BLaER1 treated with 17β-estradiol and CSF1 and Interleukin-3, amounts not matched to agents 10 nM and 100 nM (cell line): ENCODE results near the gene SERPINA4.

Source experiments
- H3K27ac ChIP-seq, 11 experiments: shearing (Covaris generic); formaldehyde crosslinking; 2 replicates each; pipeline ENCODE4 v1.8.1; 2022
- H3K27me3 ChIP-seq, 11 experiments: shearing (Covaris generic); formaldehyde crosslinking; 2 replicates each; pipeline ENCODE4 v1.8.1; 2022
- H3K36me3 ChIP-seq, 11 experiments: shearing (Covaris generic); formaldehyde crosslinking; 2 replicates each; pipeline ENCODE4 v1.8.1; 2022
- H3K4me1 ChIP-seq, 10 experiments: shearing (Covaris generic); formaldehyde crosslinking; 2 replicates each; pipeline ENCODE4 v1.8.1; 2022
- H3K4me2 ChIP-seq, 11 experiments: shearing (Covaris generic); formaldehyde crosslinking; 2 replicates each; pipeline ENCODE4 v1.8.1; 2022
- H3K4me3 ChIP-seq, 10 experiments: shearing (Covaris generic); formaldehyde crosslinking; 2 replicates each; pipeline ENCODE4 v1.8.1; 2022
- H3K9ac ChIP-seq, 11 experiments: shearing (Covaris generic); formaldehyde crosslinking; 2 replicates each; pipeline ENCODE4 v1.8.1; 2022
- H3K9me3 ChIP-seq, 11 experiments: shearing (Covaris generic); formaldehyde crosslinking; replicated peaks in 1 of 11; 2 replicates each; pipeline ENCODE4 v1.8.1; 2022
- H4K20me1 ChIP-seq, 11 experiments: shearing (Covaris generic); formaldehyde crosslinking; 2 replicates each; pipeline ENCODE4 v1.8.1; 2022
- Cebpa-rat ChIP-seq, 11 experiments: shearing (Covaris generic); IDR thresholded peaks; 2 replicates each; pipeline ENCODE4 v1.8.1; 2022

The SERPINA4 gene

GRCh38 chr14:94548131-94548998 lies 12.9 kb upstream of the SERPINA4 start:
- Histone ChIP-seq H3K9ac (no peak overlapping the region), H3K9me3 (peaks cover under 1 to 28% (median 10%) of the 10 kb centered on the region in 11 experiments; a peak in 16 of 22 replicates), H3K4me2 (no peak overlapping the region), H4K20me1 (no peaks in the 10 kb centered on the region), H3K36me3 (no peaks in the 10 kb centered on the region), H3K27me3 (no peaks in the 10 kb centered on the region), H3K27ac (no peak overlapping the region), H3K4me1 (no peaks in the 10 kb centered on the region), H3K4me3 (no peak overlapping the region)
- no peak for TF ChIP-seq Cebpa-rat (IDR thresholded peaks at IDR 0.05)

- Histone ChIP-seq H3K4me1 (no peaks in the 10 kb centered on the region), H3K27ac (no peak overlapping the region), H3K36me3 (no peaks in the 10 kb centered on the region), H3K4me3 (no peak overlapping the region), H4K20me1 (no peaks in the 10 kb centered on the region), H3K9ac (no peak overlapping the region), H3K9me3 (peaks cover 8 to 34% (median 18%) of the 10 kb centered on the region in 11 experiments; a peak in 21 of 22 replicates), H3K4me2 (no peak overlapping the region), H3K27me3 (no peaks in the 10 kb centered on the region)
- no peak for TF ChIP-seq Cebpa-rat (IDR thresholded peaks at IDR 0.05)
These were observed 11.9 kb upstream of the SERPINA4 start for GRCh38 chr14:94548999-94549985.

GRCh38 chr14:94550041-94550440 lies 11.2 kb upstream of the SERPINA4 start:
- Histone ChIP-seq H3K4me3 (no peak overlapping the region), H3K9me3 (peaks cover 16 to 41% (median 25%) of the 10 kb centered on the region in 11 experiments; a peak in 21 of 22 replicates), H3K27ac (no peak overlapping the region), H3K4me2 (no peak overlapping the region), H3K4me1 (no peaks in the 10 kb centered on the region), H4K20me1 (no peaks in the 10 kb centered on the region), H3K9ac (no peak overlapping the region), H3K36me3 (no peaks in the 10 kb centered on the region), H3K27me3 (no peaks in the 10 kb centered on the region)
- no peak for TF ChIP-seq Cebpa-rat (IDR thresholded peaks at IDR 0.05)

DNA sequence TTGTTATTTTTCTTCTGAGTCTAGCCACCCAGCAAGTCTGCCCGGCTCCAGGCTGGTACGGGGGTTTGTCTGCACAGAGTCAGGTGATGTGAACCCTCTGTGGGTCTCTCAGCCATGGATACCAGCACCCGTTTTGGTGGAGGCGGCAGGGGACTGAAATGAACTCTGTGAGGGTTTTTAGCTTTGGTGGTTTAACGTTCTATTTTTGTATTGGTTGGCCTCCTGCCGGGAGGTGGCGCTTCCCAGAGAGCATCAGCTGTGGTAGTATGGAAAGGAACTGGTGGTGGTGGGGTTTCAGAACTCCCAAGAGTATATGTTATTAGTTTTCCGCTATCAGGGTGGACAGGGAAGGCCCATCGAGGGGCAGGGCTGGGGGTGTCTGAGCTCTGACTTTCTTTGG lies 5.3 kb upstream of the SERPINA4 start:
- Histone ChIP-seq H3K4me3 (no peak overlapping the region), H3K9ac (no peak overlapping the region), H3K27me3 (no peaks in the 10 kb centered on the region), H4K20me1 (no peaks in the 10 kb centered on the region), H3K9me3 (peaks cover 21 to 41% (median 36%) of the 10 kb centered on the region in 11 experiments; a peak in 20 of 22 replicates), H3K4me2 (no peak overlapping the region), H3K36me3 (no peaks in the 10 kb centered on the region), H3K27ac (no peak overlapping the region), H3K4me1 (no peaks in the 10 kb centered on the region)
- TF ChIP-seq Cebpa-rat (IDR thresholded peaks at IDR 0.05): no peak

- H3K4me1 ChIP-seq: peaks cover 0 to 4% (median 0%) of the 10 kb centered on the region in 10 experiments; a peak in 3 of 20 replicates
- H3K9ac ChIP-seq: no peak overlapping the region
- no peaks in the 10 kb centered on the region for H3K27me3 ChIP-seq
- H3K27ac ChIP-seq: no peak overlapping the region
- H3K4me3 ChIP-seq: no peak overlapping the region
- no peak overlapping the region for H3K4me2 ChIP-seq
- H3K9me3 ChIP-seq: peaks cover 21 to 41% (median 36%) of the 10 kb centered on the region in 11 experiments; a peak in 20 of 22 replicates
- no peak for TF ChIP-seq Cebpa-rat (IDR thresholded peaks at IDR 0.05)
- no peaks in the 10 kb centered on the region for H3K36me3 ChIP-seq
- H4K20me1 ChIP-seq: no peaks in the 10 kb centered on the region
These were observed 3.9 kb upstream of the SERPINA4 start for GRCh38 chr14:94557327-94557726.

GRCh38 chr14:94558842-94559241 lies 2.4 kb upstream of the SERPINA4 start:
- no peak overlapping the region for H3K4me3 ChIP-seq

GRCh38 chr14:94559638-94560290 lies 1.5 kb upstream of the SERPINA4 start:
- Histone ChIP-seq H3K36me3 (no peaks in the 10 kb centered on the region), H4K20me1 (no peaks in the 10 kb centered on the region), H3K9me3 (peaks cover 9 to 28% (median 24%) of the 10 kb centered on the region in 11 experiments; a peak in 20 of 22 replicates), H3K9ac (no peak overlapping the region), H3K27ac (no peak overlapping the region), H3K27me3 (no peaks in the 10 kb centered on the region), H3K4me1 (peaks cover 0 to 6% (median 0%) of the 10 kb centered on the region in 10 experiments; a peak in 3 of 20 replicates), H3K4me2 (no peak overlapping the region), H3K4me3 (no peak overlapping the region)
- no peak for TF ChIP-seq Cebpa-rat (IDR thresholded peaks at IDR 0.05)

More at GRCh38 chr14:94558842-94559241, 2.4 kb upstream of the SERPINA4 start:
- H3K9me3 ChIP-seq: peaks cover 18 to 37% (median 33%) of the 10 kb centered on the region in 11 experiments; a peak in 20 of 22 replicates
- no peaks in the 10 kb centered on the region for H3K27me3 ChIP-seq
- no peak overlapping the region for H3K9ac ChIP-seq
- H3K4me1 ChIP-seq: peaks cover 0 to 6% (median 0%) of the 10 kb centered on the region in 10 experiments; a peak in 3 of 20 replicates
- H3K36me3 ChIP-seq: no peaks in the 10 kb centered on the region
- no peak overlapping the region for H3K4me2 ChIP-seq
- no peaks in the 10 kb centered on the region for H4K20me1 ChIP-seq
- no peak overlapping the region for H3K27ac ChIP-seq
- TF ChIP-seq Cebpa-rat (IDR thresholded peaks at IDR 0.05): no peak

DNA sequence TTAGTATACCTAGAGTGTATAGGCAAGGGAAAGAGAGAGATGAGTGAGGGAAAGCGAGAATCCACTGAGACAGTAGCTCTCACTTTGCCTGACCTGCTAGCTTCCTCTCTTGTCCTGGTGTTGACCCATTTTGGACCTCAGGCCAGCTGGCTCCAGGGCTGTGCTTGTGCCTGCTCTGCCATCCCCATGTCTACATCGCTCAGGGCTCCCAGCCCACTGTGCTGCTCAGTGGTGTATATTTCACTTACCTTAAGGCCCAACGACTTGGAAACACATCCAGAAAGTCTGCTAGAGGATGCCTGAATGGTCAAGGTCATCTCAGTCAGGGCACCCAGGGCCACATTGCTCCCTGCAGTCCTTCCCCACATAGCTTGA lies 964 bp upstream of the SERPINA4 start:
- Histone ChIP-seq H3K9me3 (peaks cover 5 to 23% (median 20%) of the 10 kb centered on the region in 11 experiments; a peak in 18 of 22 replicates), H3K27me3 (no peaks in the 10 kb centered on the region), H4K20me1 (no peaks in the 10 kb centered on the region), H3K27ac (no peak overlapping the region), H3K9ac (no peak overlapping the region), H3K4me2 (no peak overlapping the region), H3K4me1 (peaks cover 0 to 6% (median 0%) of the 10 kb centered on the region in 10 experiments; a peak in 3 of 20 replicates), H3K4me3 (no peak overlapping the region), H3K36me3 (no peaks in the 10 kb centered on the region)
- no peak for TF ChIP-seq Cebpa-rat (IDR thresholded peaks at IDR 0.05)
